HepG2 (cell line): Measurements from ENCODE around the gene CLCN2. TPM values are rescaled to one million over a fixed set of nuclear protein-coding genes. Genes with fewer than 3 reads are reported as not detected.

Experiments used
- ATAC-seq: fragments of 200-7000 bp; cut with Tn5 transposase; 3 replicates; pipeline ENCODE4 v1.9.1; 2020; ENCODE audit warnings: mild to moderate bottlenecking, moderate library complexity
- BruUV-seq: library from RNA; stranded (reverse); fragments of 400-500 nt; replicated peaks from 2 replicates; lab custom pipeline; 2021; lab: Mats Ljungman, UMichigan
- CTCF ChIA-PET: fragments of 300-600 bp; formaldehyde crosslinking; extraction: SDS; loops from one replicate; lab custom pipeline; 2021; ENCODE audit warnings: low total read pairs, inconsistent platforms, low intra/inter-chr PET ratio; lab: Yijun Ruan, JAX
- POLR2A ChIA-PET: fragments of 350-600 bp; sonication (Branson Sonifier 250); formaldehyde crosslinking; loops from one replicate; lab custom pipeline; 2020; ENCODE audit warnings: antibody characterized with exemption, inconsistent platforms; lab: Yijun Ruan, JAX
- DNase-seq: peaks from one replicate; pipeline ENCODE4 v3.0.0-alpha.2; 2015; ENCODE audit warnings: low spot score
- FAIRE-seq: peaks from 3 replicates; lab custom pipeline; 2011; peaks lifted over from hg19 to GRCh38; lab: Jason Lieb, UNC
- H2AFZ ChIP-seq: one replicate; pipeline ENCODE4 v1.6.1; 2011; ENCODE audit warnings: low read length, inconsistent platforms
- H3K27ac ChIP-seq: fragments of 300-600 bp; 3 replicates; pipeline ENCODE4 v1.8.0; 2011; ENCODE audit warnings: mixed run types, mild to moderate bottlenecking, mixed read lengths, low read length, inconsistent platforms; ENCODE audit not compliant: insufficient read depth; ENCODE audit errors: extremely low read length
- H3K27me3 ChIP-seq, 2 experiments: fragments of 200-600 bp in 1 of 2; 2 replicates in 1 of 2; 3 replicates in 1 of 2; pipeline versions ENCODE4 v1.6.0 to v1.8.0; 2011; ENCODE audit warnings: low read length in 2 of 2, mild to moderate bottlenecking in 2 of 2, moderate library complexity in 2 of 2, inconsistent platforms in 1 of 2; ENCODE audit not compliant: insufficient read depth in 2 of 2, control insufficient read depth in 1 of 2
- H3K36me3 ChIP-seq, 2 experiments: fragments of 200-600 bp in 1 of 2; replicated peaks in 1 of 2; 2 replicates in 1 of 2; 3 replicates in 1 of 2; pipeline versions ENCODE4 v1.5.1 to v1.8.0; 2011; ENCODE audit warnings: low read length in 2 of 2, inconsistent platforms in 1 of 2; ENCODE audit not compliant: insufficient read depth in 2 of 2, control insufficient read depth in 1 of 2
- H3K4me1 ChIP-seq: 2 replicates; pipeline ENCODE4 v1.5.1; 2012; ENCODE audit warnings: low read length, inconsistent platforms; ENCODE audit not compliant: insufficient read depth
- H3K4me2 ChIP-seq: 2 replicates; pipeline ENCODE4 v1.6.0; 2011; ENCODE audit warnings: low read depth, low read length, inconsistent platforms
- H3K4me3 ChIP-seq, 3 experiments: fragments of 200-600 bp in 1 of 3; sonication (generic), shearing (Covaris generic) in 1 of 3; replicated peaks in 1 of 3; 2 replicates each; pipeline ENCODE4 v1.5.1; 2011 to 2016; ENCODE audit warnings: low read length in 3 of 3, inconsistent platforms in 2 of 3, low read depth in 2 of 3, mild to moderate bottlenecking in 2 of 3, control low read depth in 1 of 3, mixed read lengths in 1 of 3; ENCODE audit not compliant: insufficient read depth in 1 of 3
- H3K79me2 ChIP-seq: one replicate; pipeline ENCODE4 v1.6.1; 2011; ENCODE audit warnings: low read length, inconsistent platforms; ENCODE audit not compliant: insufficient read depth
- H3K9ac ChIP-seq: 2 replicates; pipeline ENCODE4 v1.6.0; 2011; ENCODE audit warnings: mild to moderate bottlenecking, low read depth, low read length, inconsistent platforms; ENCODE audit not compliant: insufficient read depth
- H3K9me3 ChIP-seq: 2 replicates; pipeline ENCODE4 v1.5.1; 2012; ENCODE audit warnings: mild to moderate bottlenecking, low read length
- H4K20me1 ChIP-seq: 2 replicates; pipeline ENCODE4 v1.6.0; 2011; ENCODE audit warnings: inconsistent platforms, mild to moderate bottlenecking, low read length, moderate library complexity; ENCODE audit not compliant: insufficient read depth
- ATF3 ChIP-seq: sonication (generic); formaldehyde crosslinking; IDR thresholded peaks from 2 replicates; pipeline ENCODE4 v1.4.0; 2020; ENCODE audit warnings: missing genetic modification reagents
- HNRNPL ChIP-seq: fragments of 200-400 bp; formaldehyde crosslinking; IDR thresholded peaks from 2 replicates; pipeline ENCODE4 v1.6.1; 2017; ENCODE audit warnings: mild to moderate bottlenecking, low read depth, low read length
- TCF7L2 ChIP-seq: IDR thresholded peaks from 2 replicates; pipeline ENCODE4 v1.6.1; 2011; ENCODE audit warnings: mild to moderate bottlenecking, low read depth, low read length, moderate library complexity
- ZFP91 ChIP-seq: sonication (generic); formaldehyde crosslinking; IDR thresholded peaks from 2 replicates; pipeline ENCODE4 v1.9.0; 2022; ENCODE audit warnings: missing genetic modification reagents, mild to moderate bottlenecking, borderline replicate concordance
- ZNF768 ChIP-seq: sonication (generic); formaldehyde crosslinking; IDR thresholded peaks from 2 replicates; pipeline ENCODE4 v1.4.0; 2020; ENCODE audit warnings: missing genetic modification reagents
- WGBS: methylation state at CpG from one replicate; pipeline ENCODE4 v1.1.6; 2017; ENCODE audit warnings: low lambda C conversion rate; 5-methylcytosine and 5-hydroxymethylcytosine counted together
- in situ Hi-C: cut with HindIII; loops from 2 replicates; pipeline ENCODE4 v1.10.0; 2017; ENCODE audit warnings: low pct_unique_long_range_greater_than_20kb; ENCODE audit not compliant: extremely low pct_ligation_motif_present
- intact Hi-C: fragments of 100-400 bp; cut with micrococcal nuclease; formaldehyde crosslinking; loops from one replicate; pipeline ENCODE4 v1.10.0; 2022; ENCODE audit not compliant: unreplicated experiment
- polyA plus RNA-seq, 8 experiments: library from polyadenylated mRNA; depleted of rRNA in 3 of 8; stranded (reverse) in 7 of 8; unstranded in 1 of 8; fragments of >200 nt; fragmentation: Illumina TruSeq in 4 of 8; extraction: Trizol in 4 of 8; gene quantifications; 2 replicates each; pipeline versions ENCODE4 v1.2.1 to v1.2.3, GENCODE V29; 2011 to 2016; ENCODE audit warnings: low read depth in 4 of 8, missing spikeins in 1 of 8, mixed read lengths in 1 of 8; ENCODE audit not compliant: insufficient read depth in 1 of 8
- total RNA-seq, 5 experiments: library from RNA; depleted of rRNA; stranded (reverse); fragments of >200 nt; fragmentation: Illumina TruSeq; extraction: Trizol; gene quantifications; 2 replicates each; pipeline ENCODE4 v1.2.3, GENCODE V29; 2016; ENCODE audit warnings: low read depth in 1 of 5
- TF ChIP-seq, protein P1 (sequence below): sonication (generic); formaldehyde crosslinking; IDR thresholded peaks from 2 replicates; pipeline ENCODE4 v1.9.0; 2021; ENCODE audit warnings: mild to moderate bottlenecking, missing genetic modification reagents

The CLCN2 gene
- total and polyA plus RNA-seq, 2 of the 13 experiments (the other 11 are each of a cell fraction or from before 2014, with no cell fraction given): 11.4 to 13.5 TPM

GRCh38 chr3:184350618-184351017 is 10.8 kb downstream of the CLCN2 start:
- CTCF ChIA-PET: no interaction called here
- H3K36me3 ChIP-seq: peaks cover 12 to 35% of the 10 kb centered on the region in 2 experiments; a peak in 4 of 5 replicates

More at GRCh38 chr3:184350618-184351017, 10.8 kb downstream of the CLCN2 start:
- no peak for DNase-seq
- TF ChIP-seq HNRNPL (no peak), TCF7L2 (no peak), ZFP91 (CRISPR knock-in tag) (no peak), ZNF768 (peak; percentile 89), ATF3 (no peak)
- TF ChIP-seq, protein P1, sequence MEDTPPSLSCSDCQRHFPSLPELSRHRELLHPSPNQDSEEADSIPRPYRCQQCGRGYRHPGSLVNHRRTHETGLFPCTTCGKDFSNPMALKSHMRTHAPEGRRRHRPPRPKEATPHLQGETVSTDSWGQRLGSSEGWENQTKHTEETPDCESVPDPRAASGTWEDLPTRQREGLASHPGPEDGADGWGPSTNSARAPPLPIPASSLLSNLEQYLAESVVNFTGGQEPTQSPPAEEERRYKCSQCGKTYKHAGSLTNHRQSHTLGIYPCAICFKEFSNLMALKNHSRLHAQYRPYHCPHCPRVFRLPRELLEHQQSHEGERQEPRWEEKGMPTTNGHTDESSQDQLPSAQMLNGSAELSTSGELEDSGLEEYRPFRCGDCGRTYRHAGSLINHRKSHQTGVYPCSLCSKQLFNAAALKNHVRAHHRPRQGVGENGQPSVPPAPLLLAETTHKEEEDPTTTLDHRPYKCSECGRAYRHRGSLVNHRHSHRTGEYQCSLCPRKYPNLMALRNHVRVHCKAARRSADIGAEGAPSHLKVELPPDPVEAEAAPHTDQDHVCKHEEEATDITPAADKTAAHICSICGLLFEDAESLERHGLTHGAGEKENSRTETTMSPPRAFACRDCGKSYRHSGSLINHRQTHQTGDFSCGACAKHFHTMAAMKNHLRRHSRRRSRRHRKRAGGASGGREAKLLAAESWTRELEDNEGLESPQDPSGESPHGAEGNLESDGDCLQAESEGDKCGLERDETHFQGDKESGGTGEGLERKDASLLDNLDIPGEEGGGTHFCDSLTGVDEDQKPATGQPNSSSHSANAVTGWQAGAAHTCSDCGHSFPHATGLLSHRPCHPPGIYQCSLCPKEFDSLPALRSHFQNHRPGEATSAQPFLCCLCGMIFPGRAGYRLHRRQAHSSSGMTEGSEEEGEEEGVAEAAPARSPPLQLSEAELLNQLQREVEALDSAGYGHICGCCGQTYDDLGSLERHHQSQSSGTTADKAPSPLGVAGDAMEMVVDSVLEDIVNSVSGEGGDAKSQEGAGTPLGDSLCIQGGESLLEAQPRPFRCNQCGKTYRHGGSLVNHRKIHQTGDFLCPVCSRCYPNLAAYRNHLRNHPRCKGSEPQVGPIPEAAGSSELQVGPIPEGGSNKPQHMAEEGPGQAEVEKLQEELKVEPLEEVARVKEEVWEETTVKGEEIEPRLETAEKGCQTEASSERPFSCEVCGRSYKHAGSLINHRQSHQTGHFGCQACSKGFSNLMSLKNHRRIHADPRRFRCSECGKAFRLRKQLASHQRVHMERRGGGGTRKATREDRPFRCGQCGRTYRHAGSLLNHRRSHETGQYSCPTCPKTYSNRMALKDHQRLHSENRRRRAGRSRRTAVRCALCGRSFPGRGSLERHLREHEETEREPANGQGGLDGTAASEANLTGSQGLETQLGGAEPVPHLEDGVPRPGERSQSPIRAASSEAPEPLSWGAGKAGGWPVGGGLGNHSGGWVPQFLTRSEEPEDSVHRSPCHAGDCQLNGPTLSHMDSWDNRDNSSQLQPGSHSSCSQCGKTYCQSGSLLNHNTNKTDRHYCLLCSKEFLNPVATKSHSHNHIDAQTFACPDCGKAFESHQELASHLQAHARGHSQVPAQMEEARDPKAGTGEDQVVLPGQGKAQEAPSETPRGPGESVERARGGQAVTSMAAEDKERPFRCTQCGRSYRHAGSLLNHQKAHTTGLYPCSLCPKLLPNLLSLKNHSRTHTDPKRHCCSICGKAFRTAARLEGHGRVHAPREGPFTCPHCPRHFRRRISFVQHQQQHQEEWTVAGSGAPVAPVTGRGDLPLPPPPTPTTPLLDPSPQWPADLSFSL (CRISPR knock-in tag): no peak
- POLR2A ChIA-PET: interaction anchor here (2.8 kb wide), 1 partner anchor 11 kb away, joined by 11 read pairs; the partner anchor contains the start of genes CLCN2 and POLR2H
- Histone ChIP-seq H3K27me3 (no peaks in the 10 kb centered on the region), H2AFZ (no peak overlapping the region), H3K9ac (no peak overlapping the region), H3K79me2 (no peaks in the 10 kb centered on the region), H3K4me3 (no peak overlapping the region), H3K4me1 (peaks cover 27% of the 10 kb centered on the region), H3K27ac (no peak overlapping the region), H3K4me2 (no peak overlapping the region), H3K9me3 (no peaks in the 10 kb centered on the region), H4K20me1 (no peaks in the 10 kb centered on the region)
- ATAC-seq: no peak
- intact Hi-C loops: no loop called here
- no peak for FAIRE-seq
- BruUV-seq: no TSS peak
- 93% methylated on average over 6 of the region's 6 CpGs for WGBS
- in situ Hi-C loops: loop anchor here (5.0 kb wide), 1 partner anchor 192 kb away; no protein-coding TSS in a partner anchor
